Middle frontal gyrus (tissue), 1 donor: ENCODE results near the gene GP5.

Experiments
- DNase-seq: peaks from one replicate; pipeline ENCODE4 v3.0.0-alpha.2; 2015; ENCODE audit warnings: low spot score; ENCODE audit errors: extremely low spot score

GP5 gene

DNA sequence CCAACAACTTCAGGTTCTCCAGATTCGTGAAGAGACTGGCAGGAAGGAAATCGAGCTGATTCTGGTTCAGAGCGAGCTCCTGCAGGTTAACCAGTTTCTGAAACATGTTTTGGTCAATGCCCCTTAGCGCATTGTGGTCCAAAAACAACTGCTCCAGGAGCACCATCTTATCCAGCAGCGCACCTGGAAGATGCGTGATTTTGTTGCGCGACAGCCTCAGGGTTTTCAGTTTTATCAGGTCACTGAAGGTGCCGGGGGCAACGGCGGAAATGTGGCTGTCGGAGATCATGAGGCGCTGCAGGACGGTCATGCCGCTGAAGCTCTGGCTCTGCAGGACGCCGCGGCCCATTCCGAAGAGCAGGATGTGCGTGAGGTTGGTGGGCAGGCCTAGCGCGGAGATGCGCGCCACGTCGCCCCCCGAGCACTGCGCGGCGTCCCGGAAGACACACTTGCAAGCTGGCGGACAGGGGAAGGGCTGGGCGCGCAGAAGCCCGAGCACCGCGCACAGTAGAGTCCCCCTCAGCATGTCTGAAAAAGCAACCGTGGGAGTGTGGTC is 1.2 kb downstream of the GP5 start:
- no peak for DNase-seq

GRCh38 chr3:194396859-194397756 is 2.0 kb downstream of the GP5 start:
- DNase-seq = no peak

DNA sequence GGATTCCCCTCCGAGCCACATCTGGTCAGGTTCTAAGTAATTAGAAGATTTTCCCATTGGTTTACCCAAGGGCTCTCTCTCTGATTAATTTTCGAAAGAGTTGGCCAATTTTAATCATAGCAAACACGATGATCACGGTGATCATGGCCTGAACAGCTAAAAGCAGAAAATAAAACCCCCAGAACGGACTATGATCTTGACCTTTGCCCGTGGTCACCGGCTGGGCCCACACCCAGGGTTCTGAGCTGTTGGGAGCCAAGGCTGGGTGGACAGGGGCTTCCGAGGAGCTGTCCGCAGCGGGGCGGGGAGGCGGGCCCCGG is 2.6 kb downstream of the GP5 start:
- DNase-seq = no peak

GRCh38 chr3:194395778-194396538 is 3.1 kb downstream of the GP5 start:
- no peak for DNase-seq

DNA sequence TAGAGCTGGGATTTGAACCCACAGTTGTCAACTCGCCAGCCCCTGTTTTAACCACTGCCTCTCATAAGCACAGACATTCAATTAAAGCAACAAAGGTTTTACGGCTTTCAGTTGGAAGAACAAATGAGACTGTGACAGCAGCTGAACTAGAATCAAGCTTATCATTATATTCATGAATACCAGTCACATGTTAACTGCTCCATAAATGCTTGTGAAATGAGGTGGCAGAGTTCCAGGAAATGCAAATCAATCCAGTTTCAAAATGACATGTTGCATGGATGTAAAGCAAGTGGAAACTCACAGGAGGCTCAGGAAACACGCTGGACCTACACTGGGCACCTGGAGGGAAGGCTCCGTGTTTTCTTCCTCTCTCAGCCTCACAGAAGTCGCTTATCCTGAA is 3.9 kb downstream of the GP5 start:
- DNase-seq = no peak

DNA sequence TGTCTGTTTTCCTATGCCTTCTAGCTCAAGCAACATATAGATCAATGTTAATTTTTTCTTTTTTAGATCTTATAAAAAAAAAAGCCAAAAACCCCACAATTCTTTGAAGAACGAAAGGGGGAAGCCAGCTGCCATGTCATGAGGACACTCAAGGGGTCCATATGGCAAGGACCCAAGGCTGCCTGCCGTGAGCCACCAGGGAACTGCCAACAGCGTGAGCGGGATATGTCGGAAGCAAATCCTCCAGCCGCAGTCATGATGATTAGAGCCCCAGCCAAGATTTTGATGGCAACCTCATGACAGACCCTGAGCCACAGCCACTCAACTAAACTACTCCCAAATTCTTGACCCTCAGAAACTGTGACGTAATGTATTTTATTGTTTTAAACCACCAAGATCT is 6.5 kb downstream of the GP5 start:
- no peak for DNase-seq

DNA sequence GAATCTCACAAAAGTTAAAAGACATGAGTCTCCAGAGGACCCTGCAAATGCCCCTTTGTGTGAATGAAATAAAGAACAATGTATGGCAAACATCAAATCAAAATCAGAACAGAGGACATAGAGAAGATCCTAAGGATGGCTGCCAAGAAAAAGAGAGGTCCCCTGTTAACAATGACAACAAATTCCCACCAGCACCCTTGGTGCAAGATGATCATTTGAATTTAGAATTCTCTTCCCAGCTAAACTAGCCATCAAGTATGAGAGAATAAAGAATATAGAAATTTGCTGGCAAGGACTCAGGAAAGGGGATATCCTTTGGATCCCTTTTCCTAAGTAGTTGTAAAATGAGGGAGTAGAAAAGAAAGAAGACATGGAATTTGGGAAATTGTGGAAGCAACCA is 8.2 kb downstream of the GP5 start:
- DNase-seq = no peak

GRCh38 chr3:194389269-194389668 is 9.8 kb downstream of the GP5 start:
- no peak for DNase-seq

- DNase-seq = no peak
Observed at GRCh38 chr3:194387926-194388418, 11.1 kb downstream of the GP5 start.

- no peak for DNase-seq
Observed at GRCh38 chr3:194387276-194387675, 11.8 kb downstream of the GP5 start.

DNA sequence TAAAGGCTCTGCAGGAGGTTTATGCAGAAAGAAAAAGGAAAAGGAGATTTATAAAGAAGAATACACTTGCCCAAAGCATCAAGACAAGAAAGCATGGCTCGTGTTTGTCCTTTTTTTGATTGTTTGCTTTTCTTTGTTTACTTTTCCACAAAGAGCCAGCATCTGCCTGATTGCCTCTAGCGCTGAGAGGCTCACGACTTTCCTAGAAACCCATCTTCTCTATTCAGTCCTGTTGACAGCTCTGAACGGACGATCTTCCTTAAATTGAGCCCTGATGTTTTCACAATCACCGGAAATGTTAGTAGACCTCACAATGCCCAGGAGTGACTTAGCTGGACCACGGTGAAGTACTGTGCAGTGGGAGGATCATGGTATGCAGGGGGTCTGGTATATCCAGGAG is 12.4 kb downstream of the GP5 start:
- no peak for DNase-seq

DNA sequence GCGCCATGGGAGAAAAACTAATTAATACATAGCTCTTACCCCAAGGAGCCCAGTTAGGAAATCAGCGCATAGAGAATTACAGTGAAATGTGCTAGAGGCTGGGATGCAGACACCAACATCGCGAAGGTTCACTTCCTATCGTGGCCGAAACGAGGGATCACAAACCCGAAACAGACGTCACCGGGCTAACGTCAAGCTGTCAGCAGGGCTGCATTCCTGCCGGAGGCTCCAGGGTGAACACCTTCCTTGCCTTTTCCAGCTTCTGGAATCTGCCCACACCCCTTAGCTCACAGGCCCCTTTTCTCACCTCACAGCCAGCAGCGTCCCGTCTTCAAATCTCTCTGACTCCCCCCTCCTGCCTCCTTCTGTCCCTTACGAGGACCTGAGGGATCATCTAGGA is 13.0 kb downstream of the GP5 start:
- no peak for DNase-seq

- no peak for DNase-seq
Observed at GRCh38 chr3:194384569-194385001, 14.5 kb downstream of the GP5 start.

GRCh38 chr3:194384156-194384555 is 14.9 kb downstream of the GP5 start:
- no peak for DNase-seq

DNA sequence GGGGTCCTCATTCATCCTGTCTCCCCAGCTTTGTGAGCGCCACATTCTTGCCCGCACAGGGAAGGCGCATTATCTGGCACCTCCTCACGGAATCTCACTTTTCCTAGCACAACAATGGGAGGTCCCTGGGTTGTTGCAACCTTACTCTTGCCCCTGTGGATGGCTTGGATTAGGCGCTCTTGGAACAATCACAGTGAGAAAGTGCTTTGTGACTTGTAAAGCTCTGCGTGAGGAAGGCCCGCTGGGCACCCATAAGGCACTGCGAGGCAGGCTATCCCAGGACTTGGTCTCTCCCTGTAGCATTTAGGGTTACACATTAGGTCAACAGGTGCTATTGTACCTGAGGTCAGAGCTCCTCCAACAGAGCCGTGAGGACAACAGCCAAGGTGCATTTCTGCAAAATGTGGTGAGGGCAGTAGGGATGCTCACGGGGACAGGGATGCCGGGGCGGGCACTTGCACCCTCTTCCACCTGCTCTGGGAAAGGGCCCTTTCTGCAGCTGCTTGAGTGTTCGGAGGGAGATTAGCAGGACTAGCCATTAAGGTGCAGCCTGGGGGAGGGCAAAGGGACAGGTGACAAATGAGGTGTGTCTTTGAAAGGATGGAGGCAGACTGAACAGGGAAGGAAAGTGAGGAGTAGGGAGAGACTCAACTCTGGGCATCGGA is 15.7 kb downstream of the GP5 start:
- DNase-seq = no peak

GRCh38 chr3:194382892-194383223 is 16.2 kb downstream of the GP5 start:
- DNase-seq = no peak

- DNase-seq = no peak
Observed at GRCh38 chr3:194382196-194382891, 16.7 kb downstream of the GP5 start.

GRCh38 chr3:194381460-194381875 is 17.6 kb downstream of the GP5 start:
- DNase-seq = no peak

GRCh38 chr3:194380326-194380725 is 18.7 kb downstream of the GP5 start:
- DNase-seq = no peak

DNA sequence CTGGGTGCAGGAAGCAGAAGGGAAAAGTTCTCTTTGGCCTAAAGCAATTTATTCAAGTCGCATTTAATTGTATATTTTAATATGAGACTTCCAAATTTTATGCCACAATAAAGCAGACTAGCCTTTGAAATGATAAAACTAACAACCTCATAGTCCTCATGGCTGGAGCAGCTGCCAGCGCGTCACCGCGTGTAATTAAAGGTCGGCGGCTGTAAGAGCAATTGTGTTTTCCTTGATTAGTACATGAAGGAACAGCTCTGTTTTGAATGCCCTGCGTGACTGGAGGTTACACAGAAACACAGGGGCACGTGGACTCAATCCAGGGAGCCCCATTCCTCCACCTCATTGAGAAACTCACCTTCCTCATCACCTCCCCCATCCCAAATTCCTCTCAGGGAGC is 19.4 kb downstream of the GP5 start:
- DNase-seq = no peak

GRCh38 chr3:194379231-194379630 is 19.8 kb downstream of the GP5 start:
- DNase-seq = no peak
